Measurements from ENCODE around the gene AFAP1. TPM values are rescaled to one million over a fixed set of nuclear protein-coding genes. Genes with fewer than 3 reads are reported as not detected.

The AFAP1 gene
- total RNA-seq, 1 experiment from 2014 or later, result 13.9 TPM

DNA sequence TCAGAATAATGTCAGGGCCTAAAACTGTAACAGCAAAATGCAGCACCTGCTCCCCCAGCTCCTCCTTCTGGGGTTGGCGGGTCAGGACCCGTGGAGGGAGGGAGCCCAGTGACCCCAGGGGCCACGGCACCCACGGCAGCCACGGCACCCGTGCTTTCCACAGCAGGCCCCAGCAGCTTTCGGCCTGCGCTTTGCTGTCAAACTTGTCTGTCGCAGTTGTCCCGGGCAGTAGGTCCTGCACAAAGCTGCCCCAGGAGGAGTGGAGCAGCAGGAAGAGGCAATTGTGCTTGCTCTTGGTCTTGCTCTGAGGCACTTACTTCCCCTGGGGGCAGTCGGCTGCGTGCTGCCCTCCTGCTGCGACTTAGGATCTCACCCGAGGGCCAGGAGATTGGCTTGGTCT is 183.6 kb downstream of the AFAP1 start:
- Histone ChIP-seq H3K4me1 (peaks cover 14% of the 10 kb centered on the region), H3K4me3 (no peak overlapping the region), H3K27ac (no peak overlapping the region), H3K36me3 (no peaks in the 10 kb centered on the region; the same call in 1 of the 2 replicates), H3K9me3 (replicated peaks) (no peaks in the 10 kb centered on the region), H3K27me3 (no peaks in the 10 kb centered on the region)
- no peak for DNase-seq

DNA sequence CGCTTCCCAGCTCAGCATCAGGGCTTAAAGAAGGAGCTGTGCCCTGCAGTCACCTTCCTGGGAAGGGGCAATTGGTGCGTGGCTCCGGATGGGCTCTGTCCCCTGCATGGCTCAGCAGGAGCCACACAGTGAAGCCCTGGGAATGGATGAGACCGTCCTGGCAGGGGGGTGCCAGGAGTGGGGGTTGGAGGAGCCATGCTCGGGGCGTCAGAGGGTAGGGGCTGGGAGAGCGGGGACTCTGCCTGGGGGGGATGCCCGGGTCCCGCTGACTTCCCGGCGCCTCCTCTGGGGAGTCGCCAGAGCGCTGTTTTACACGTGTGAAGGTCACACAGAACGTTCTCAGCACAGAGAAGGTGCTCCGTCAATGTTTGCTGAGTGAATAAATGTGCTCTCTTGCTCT is 184.1 kb downstream of the AFAP1 start:
- H3K27me3 ChIP-seq, result no peaks in the 10 kb centered on the region
- no peaks in the 10 kb centered on the region for H3K36me3 ChIP-seq
- H3K4me1 ChIP-seq, result peaks cover 14% of the 10 kb centered on the region
- H3K4me3 ChIP-seq, result no peak overlapping the region
- no peaks in the 10 kb centered on the region for H3K9me3 ChIP-seq (replicated peaks)
- no peak for DNase-seq
- H3K27ac ChIP-seq, result no peak overlapping the region

DNA sequence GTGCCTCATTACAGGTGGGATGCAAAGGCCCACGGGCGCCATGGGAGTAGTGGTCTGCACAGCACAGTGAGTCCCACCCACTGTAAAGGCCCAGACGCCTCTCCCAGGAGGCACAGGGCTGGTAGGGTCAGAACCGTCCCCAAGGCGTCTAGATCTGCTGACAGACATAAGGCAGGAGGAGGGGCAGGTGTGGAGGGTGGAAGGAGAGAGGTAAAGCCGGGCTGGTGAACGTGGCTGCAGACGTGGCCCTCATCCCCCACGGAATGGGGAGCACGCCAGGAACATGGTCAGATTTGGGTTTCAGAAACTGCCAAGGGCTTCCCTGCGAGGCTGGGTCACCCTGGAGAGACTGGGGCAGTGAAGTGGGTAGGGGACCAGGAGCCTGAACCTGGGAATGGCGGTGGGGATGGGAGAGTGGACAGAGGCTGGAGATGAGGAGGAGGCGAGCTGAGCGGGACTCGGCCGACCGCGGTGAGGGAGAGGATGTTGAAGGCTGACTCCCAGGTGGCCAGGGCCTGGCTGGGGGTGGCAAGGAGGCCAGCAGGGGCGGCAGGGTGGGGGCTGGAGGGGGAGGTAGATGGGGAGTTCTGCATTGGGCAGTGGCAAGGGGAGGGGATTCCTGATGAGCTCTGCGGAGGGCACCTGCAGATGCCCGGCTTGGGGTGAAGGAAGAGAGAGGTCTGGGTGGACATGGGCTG is 184.9 kb downstream of the AFAP1 start:
- Histone ChIP-seq H3K27ac (no peak overlapping the region), H3K9me3 (replicated peaks) (no peaks in the 10 kb centered on the region), H3K27me3 (no peaks in the 10 kb centered on the region), H3K36me3 (no peaks in the 10 kb centered on the region), H3K4me1 (peaks cover 14% of the 10 kb centered on the region), H3K4me3 (no peak overlapping the region)
- DNase-seq, result no peak

DNA sequence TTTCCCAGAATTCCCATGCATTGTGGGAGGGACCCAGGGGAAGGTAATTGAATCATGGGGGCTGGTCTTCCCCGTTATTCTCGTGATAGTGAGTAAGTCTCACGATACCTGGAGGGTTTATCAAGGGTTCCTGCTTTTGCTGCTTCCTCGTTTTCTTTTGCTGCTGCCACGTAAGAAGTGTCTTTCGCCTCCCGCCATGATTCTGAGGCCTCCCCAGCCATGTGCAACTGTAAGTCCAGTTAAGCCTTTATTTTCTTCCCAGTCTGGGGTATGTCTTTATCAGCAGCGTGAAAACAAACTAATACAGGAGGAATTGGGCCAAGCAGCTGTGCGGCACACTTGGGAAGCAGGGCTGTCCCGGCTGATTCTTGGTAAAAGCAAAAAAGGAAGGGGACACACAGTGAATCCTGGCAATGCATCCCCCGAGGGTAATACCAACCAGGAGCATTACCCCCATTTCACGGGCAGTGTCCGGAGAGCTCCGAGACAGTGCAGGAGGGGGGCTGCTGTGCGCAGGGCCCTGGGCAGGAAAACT is 185.7 kb downstream of the AFAP1 start:
- Histone ChIP-seq H3K4me3 (no peak overlapping the region), H3K27ac (no peak overlapping the region), H3K27me3 (no peaks in the 10 kb centered on the region), H3K36me3 (no peaks in the 10 kb centered on the region), H3K4me1 (peaks cover 14% of the 10 kb centered on the region), H3K9me3 (replicated peaks) (no peaks in the 10 kb centered on the region)
- no peak for DNase-seq

DNA sequence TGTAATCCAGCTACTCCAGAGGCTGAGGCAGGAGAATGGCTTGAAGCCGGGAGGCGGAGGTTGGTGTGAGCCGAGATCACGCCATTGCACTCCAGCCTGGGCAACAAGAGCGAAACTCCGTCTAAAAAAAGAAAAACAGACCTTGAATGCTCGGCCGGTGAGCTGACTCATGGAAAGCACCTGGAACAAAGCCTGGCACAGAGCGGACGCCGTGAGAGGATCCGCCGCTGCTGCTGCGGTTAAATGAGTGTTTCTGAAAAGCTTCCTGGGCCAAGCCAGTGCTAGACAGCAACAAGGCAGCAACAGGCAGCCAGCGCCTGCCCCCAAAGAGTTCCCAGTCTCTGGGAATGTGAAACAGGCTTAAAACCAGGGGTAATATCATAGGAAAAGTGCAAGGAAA is 186.4 kb downstream of the AFAP1 start:
- Histone ChIP-seq H3K27ac (no peak overlapping the region), H3K4me1 (peaks cover 14% of the 10 kb centered on the region), H3K27me3 (no peaks in the 10 kb centered on the region), H3K36me3 (no peaks in the 10 kb centered on the region), H3K4me3 (no peak overlapping the region), H3K9me3 (replicated peaks) (no peaks in the 10 kb centered on the region)
- DNase-seq, result no peak

DNA sequence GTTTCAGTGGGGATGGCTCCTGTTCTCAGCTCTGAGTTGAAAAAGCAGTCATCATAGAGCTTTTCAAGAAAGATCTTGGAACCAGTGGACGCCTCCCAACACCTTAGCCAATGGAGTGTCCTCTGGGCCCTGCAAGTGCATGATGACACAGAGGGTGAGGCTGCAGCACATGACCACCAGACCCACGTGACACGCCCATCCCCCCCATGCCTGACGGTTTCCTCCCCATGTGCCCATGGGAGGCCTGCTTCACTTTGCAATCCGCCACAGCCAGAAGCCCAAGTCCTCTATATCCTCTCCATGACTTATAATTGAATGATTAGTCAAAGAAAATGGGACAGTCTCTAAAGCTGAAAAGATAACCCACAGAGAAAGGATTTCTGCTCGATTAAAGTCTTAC is 187.0 kb downstream of the AFAP1 start:
- Histone ChIP-seq H3K4me1 (peaks cover 10% of the 10 kb centered on the region), H3K27ac (no peak overlapping the region), H3K36me3 (no peaks in the 10 kb centered on the region), H3K9me3 (replicated peaks) (no peaks in the 10 kb centered on the region), H3K27me3 (no peaks in the 10 kb centered on the region), H3K4me3 (no peak overlapping the region)
- DNase-seq, result no peak

DNA sequence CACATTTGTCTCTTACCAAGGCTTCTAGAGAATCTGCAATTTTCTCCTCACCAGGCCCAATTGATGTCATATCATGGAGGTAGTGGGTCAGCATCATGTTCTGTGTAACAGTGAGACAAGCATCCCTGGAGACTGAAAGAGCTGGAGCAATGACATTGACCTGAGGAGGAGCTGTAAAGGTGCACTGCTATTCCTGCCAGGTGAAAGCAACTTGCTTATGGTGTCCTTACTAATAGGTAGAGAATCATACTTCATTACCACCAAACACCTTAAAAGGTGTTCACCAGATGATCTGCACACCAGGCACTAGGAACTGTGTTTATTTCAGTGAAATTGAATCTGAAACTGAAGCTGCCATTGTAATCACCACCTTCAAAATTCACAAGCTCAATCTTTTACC is 188.7 kb downstream of the AFAP1 start:
- Histone ChIP-seq H3K4me1 (peaks cover 4% of the 10 kb centered on the region; the same call in 1 of the 2 replicates), H3K4me3 (no peak overlapping the region), H3K36me3 (no peaks in the 10 kb centered on the region), H3K9me3 (replicated peaks) (no peaks in the 10 kb centered on the region), H3K27me3 (no peaks in the 10 kb centered on the region), H3K27ac (no peak overlapping the region)
- no peak for DNase-seq

DNA sequence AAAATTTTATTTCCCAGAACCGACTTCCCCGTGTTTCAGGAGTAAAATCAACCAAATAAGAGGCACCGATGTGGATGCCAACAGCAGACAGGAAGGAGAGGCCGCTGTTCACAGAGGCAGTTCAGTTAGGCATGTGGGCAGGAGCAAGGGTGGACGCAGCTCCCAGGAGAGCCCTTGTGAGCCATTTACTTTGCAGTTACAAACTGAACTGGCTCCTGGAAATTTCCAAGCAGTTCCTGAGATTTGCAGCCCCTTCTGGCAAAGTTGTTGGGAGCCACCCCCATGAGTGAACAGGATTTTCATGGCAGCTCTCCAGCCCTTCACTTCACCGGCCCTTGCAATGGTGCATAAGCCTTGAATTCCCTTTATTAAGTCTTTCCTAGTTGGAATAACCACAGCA is 189.1 kb downstream of the AFAP1 start:
- no peaks in the 10 kb centered on the region for H3K9me3 ChIP-seq (replicated peaks)
- H3K4me1 ChIP-seq, result peaks cover 4% of the 10 kb centered on the region; the same call in 1 of the 2 replicates
- DNase-seq, result no peak
- no peaks in the 10 kb centered on the region for H3K27me3 ChIP-seq
- H3K4me3 ChIP-seq, result no peak overlapping the region
- no peaks in the 10 kb centered on the region for H3K36me3 ChIP-seq
- H3K27ac ChIP-seq, result no peak overlapping the region

DNA sequence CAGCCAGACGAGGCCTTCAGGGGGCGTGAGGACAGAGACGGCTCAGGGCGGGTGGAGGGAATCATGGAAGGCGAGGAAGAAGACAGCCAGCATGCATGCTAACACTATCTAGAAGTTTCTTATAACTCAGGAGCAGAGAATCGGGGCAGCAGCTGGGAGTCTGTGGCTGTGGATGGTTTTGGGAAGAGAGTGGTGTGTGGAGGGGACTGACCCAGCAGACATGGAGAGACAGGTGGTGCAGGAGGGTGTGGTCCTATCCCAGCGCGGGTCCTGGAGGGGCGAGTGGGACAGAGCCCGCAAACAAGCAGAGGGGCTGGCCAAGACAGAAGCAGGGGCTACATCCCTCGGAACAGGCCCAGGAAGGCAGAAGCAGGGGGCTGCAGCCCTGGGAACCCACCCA is 192.1 kb downstream of the AFAP1 start:
- no peak overlapping the region for H3K27ac ChIP-seq
- peak; percentile 38 to 57 for DNase-seq
- no peaks in the 10 kb centered on the region for H3K27me3 ChIP-seq
- H3K4me3 ChIP-seq, result no peak overlapping the region
- no peaks in the 10 kb centered on the region for H3K9me3 ChIP-seq (replicated peaks)
- no peaks in the 10 kb centered on the region for H3K36me3 ChIP-seq
- H3K4me1 ChIP-seq, result peaks cover 4% of the 10 kb centered on the region; the same call in 1 of the 2 replicates

DNA sequence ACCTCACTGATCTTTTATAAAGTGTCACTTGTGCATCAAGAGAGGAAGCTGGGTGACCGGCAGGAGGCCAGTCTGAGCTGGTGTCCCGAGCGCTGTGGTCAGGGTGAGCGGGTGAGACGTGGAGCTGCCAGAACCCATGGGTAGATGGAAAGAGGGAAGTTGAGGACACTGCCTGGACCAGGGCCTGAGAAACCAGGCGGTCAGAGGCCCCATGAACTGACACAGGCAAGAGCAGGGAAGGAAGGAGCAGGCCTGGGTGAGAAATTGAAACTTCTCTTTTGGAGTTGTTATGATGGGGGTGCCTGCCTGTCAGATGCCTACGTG is 192.6 kb downstream of the AFAP1 start:
- DNase-seq, result no peak
- no peaks in the 10 kb centered on the region for H3K27me3 ChIP-seq
- H3K9me3 ChIP-seq (replicated peaks), result no peaks in the 10 kb centered on the region
- H3K27ac ChIP-seq, result no peak overlapping the region
- no peaks in the 10 kb centered on the region for H3K36me3 ChIP-seq
- peaks cover 4% of the 10 kb centered on the region; the same call in 1 of the 2 replicates for H3K4me1 ChIP-seq
- H3K4me3 ChIP-seq, result no peak overlapping the region

DNA sequence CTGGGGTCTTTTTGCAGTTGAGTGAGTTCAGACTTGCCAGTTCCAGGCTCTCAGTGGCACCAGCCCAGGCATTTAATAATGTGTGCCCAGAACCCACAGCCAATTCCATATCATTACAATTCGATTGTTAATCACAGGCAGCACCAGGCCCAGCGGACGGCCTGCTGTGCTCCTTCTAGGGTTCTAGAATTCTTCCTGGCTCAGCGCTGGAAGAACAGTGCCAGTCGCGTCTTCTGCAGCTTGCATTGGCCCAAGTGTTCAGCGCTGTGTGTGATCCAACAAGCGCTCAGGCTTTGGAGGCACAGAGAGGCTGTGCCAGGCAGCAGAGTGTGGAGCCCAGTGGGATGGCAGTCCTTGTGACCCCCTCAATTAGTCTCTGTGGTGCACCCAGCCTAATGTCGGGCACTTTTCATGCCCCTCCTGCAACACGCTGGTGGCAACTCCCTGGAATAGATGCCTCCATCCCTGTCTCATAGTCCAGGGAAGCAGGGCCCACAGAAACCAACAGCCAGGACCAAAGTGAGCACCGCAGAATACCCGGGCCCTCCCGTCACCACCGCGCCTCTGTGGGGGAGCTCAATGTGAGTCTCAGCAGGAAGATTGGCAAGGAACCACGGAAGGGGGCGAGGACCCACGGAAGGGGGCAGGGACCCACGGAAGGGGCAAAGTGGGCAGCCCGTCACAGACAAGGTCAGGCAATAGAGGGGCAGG is 193.2 kb downstream of the AFAP1 start:
- Histone ChIP-seq H3K9me3 (replicated peaks) (no peaks in the 10 kb centered on the region), H3K27me3 (no peaks in the 10 kb centered on the region), H3K4me1 (peaks cover 4% of the 10 kb centered on the region; the same call in 1 of the 2 replicates), H3K36me3 (no peaks in the 10 kb centered on the region), H3K27ac (no peak overlapping the region), H3K4me3 (no peak overlapping the region)
- no peak for DNase-seq

DNA sequence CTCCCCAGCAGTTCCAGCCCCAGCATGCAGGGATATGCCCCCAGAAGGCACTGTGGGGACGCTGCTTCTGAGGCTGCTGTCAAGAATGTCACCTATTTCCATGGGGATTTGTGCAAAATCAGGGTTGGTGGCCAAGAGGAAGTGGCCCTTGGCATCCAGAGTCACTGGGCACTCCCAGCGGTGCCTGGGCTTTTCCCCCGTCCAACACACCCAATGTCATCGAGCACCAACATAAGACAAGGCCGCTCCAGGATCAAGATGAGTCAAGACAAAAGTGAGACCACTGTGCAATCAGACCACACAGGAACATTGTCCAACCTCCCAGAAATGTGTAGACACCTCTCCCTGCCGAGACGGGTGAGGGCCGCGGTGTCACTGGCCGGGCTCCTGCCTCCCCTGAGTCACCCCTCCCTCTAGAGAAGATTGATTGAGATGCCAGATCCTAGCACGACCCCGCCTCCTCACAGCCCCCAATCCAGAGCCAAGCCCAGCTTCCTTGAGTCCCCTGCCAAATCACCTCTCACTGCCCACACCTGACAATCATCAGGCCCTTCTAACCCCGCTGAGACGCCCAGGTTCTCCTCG is 194.3 kb downstream of the AFAP1 start:
- H3K4me3 ChIP-seq, result no peak overlapping the region
- DNase-seq, result no peak
- H3K36me3 ChIP-seq, result no peaks in the 10 kb centered on the region
- peaks cover 4% of the 10 kb centered on the region; the same call in 1 of the 2 replicates for H3K4me1 ChIP-seq
- H3K27ac ChIP-seq, result no peak overlapping the region
- H3K9me3 ChIP-seq (replicated peaks), result no peaks in the 10 kb centered on the region
- no peaks in the 10 kb centered on the region for H3K27me3 ChIP-seq

DNA sequence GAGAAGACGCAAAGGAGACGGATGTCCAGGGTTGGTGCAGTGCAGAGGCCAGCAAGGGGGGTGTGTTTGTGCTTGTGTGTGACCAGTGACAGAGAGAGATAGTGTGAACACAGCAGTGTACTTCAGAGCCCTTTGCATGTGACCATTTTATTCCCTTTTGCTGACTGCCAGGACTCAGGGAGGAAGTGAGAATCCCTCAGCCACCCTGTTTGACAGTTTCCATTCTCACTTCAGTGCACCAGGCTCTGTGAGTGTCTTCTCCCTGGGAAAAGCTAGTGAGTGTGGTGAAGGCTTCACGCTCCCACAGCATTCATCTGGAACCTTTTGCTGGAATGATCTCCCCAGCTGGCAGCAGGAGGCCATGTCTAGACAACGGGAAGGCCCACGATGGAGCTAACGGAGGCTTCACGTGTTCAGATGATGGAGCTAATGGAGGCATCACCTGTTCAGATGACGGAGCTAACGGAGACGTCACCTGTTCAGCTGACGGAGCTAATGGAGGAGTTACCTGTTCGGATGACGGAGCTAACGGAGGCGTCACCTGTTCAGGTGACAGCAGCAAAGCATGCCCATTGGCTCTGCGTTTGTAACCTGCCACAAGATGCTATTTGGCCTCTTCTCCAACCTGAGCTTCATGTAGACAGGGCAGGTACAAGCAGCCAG is 195.4 kb downstream of the AFAP1 start:
- no peak for DNase-seq
- Histone ChIP-seq H3K36me3 (no peaks in the 10 kb centered on the region), H3K4me3 (no peak overlapping the region)

DNA sequence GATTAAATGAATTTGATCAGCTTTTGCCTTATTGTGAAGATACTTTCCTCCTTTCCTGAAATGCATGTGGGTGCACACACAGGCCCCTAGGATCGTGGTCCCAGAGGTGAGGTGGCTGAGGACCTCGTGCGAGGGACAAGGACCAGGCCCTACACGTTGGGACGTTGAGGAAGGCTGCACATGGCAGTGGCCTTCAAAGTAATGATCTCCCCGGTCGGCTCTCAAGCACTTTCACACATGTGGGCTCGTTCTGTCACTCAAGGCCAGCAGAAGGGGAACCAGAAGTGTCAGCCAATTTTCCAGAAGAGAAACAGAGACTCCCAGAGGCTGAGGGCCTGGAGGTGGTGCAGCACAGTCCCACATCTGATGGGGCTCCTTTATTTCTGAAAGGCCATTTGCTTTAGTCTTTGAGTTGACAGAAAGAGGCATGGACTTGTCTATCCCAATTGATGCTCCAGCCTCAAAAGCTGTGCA is 196.8 kb downstream of the AFAP1 start:
- Histone ChIP-seq H3K36me3 (no peaks in the 10 kb centered on the region), H3K4me1 (peaks cover 4% of the 10 kb centered on the region; the same call in 1 of the 2 replicates), H3K4me3 (no peak overlapping the region), H3K9me3 (replicated peaks) (no peaks in the 10 kb centered on the region), H3K27ac (no peak overlapping the region), H3K27me3 (no peaks in the 10 kb centered on the region)
- no peak for DNase-seq

More for the DNA sequence above, 195.4 kb downstream of the AFAP1 start:
- no peaks in the 10 kb centered on the region for H3K9me3 ChIP-seq (replicated peaks)
- no peaks in the 10 kb centered on the region for H3K27me3 ChIP-seq
- peaks cover 4% of the 10 kb centered on the region; the same call in 1 of the 2 replicates for H3K4me1 ChIP-seq
- no peak overlapping the region for H3K27ac ChIP-seq

Measured in SJCRH30 (cell line).